Activated CD4-positive, alpha-beta T cell treated with anti-CD3 and anti-CD28 coated beads, Interleukin-10, Interleukin-2, amounts not matched to agents 100 ng/mL and 50 ng/mL, durations not matched to agents 16 hours and 8 hours (primary cell): ENCODE results near the gene PC.
"Not testable (repeated sequence)": the region's sequence is repeated elsewhere in the genome, so short reads cannot be mapped to it uniquely, and the experiment has no call there.

Source experiments
- DNase-seq: peaks from one replicate; pipeline ENCODE4 v3.0.0-alpha.2; 2020

The PC gene

GRCh38 chr11:66834539-66834845 is 123.7 kb downstream of the PC start:
- DNase-seq, result no peak

GRCh38 chr11:66824573-66824972 is 133.6 kb downstream of the PC start:
- DNase-seq, result not testable (repeated sequence)

- no peak for DNase-seq
Measured at GRCh38 chr11:66823700-66824099, 134.5 kb downstream of the PC start.

- no peak for DNase-seq
Measured at GRCh38 chr11:66820901-66821300, 137.3 kb downstream of the PC start.

GRCh38 chr11:66820381-66820780 is 137.8 kb downstream of the PC start:
- no peak for DNase-seq

GRCh38 chr11:66818231-66818955 is 139.8 kb downstream of the PC start:
- DNase-seq, result no peak

GRCh38 chr11:66815646-66816045 is 142.5 kb downstream of the PC start:
- DNase-seq, result no peak

- DNase-seq, result no peak
Measured at GRCh38 chr11:66814678-66815077, 143.5 kb downstream of the PC start.

GRCh38 chr11:66810576-66811185 is 147.5 kb downstream of the PC start:
- no peak for DNase-seq

GRCh38 chr11:66809592-66809991 is 148.6 kb downstream of the PC start:
- no peak for DNase-seq

GRCh38 chr11:66800720-66801428 is 157.3 kb downstream of the PC start:
- DNase-seq, result no peak

GRCh38 chr11:66799815-66800214 is 158.4 kb downstream of the PC start:
- DNase-seq, result not testable (repeated sequence)
